ENCODE results near the gene SIRPG.
A peak's percentile ranks its signal among the peaks of the same experiment; 100 is the strongest.
"Not testable (repeated sequence)": the region's sequence is repeated elsewhere in the genome, so short reads cannot be mapped to it uniquely, and the experiment has no call there.

Gene SIRPG

GRCh38 chr20:1633535-1633934, 24.0 kb downstream of the SIRPG start:
- DNase-seq: no peak

GRCh38 chr20:1632178-1632577, 25.4 kb downstream of the SIRPG start:
- peak; percentile 57 for DNase-seq

GRCh38 chr20:1631309-1632151, 26.0 kb downstream of the SIRPG start:
- DNase-seq: no peak

- DNase-seq: no peak
These were observed 27.4 kb downstream of the SIRPG start for GRCh38 chr20:1630186-1630585.

GRCh38 chr20:1629321-1629720, 28.3 kb downstream of the SIRPG start:
- no peak for DNase-seq

- DNase-seq: no peak
These were observed 29.0 kb downstream of the SIRPG start for GRCh38 chr20:1628621-1629020.

GRCh38 chr20:1627200-1627550, 30.4 kb downstream of the SIRPG start:
- DNase-seq: no peak

GRCh38 chr20:1626528-1627199, 30.9 kb downstream of the SIRPG start:
- DNase-seq: no peak

- no peak for DNase-seq
These were observed 32.4 kb downstream of the SIRPG start for GRCh38 chr20:1625083-1625690.

- no peak for DNase-seq
These were observed 33.9 kb downstream of the SIRPG start for GRCh38 chr20:1623501-1624205.

GRCh38 chr20:1622450-1622849, 35.1 kb downstream of the SIRPG start:
- DNase-seq: no peak

- DNase-seq: no peak
These were observed 36.3 kb downstream of the SIRPG start for GRCh38 chr20:1621316-1621715.

- no peak for DNase-seq
These were observed 37.6 kb downstream of the SIRPG start, which contains the start of gene SIRPB1 for GRCh38 chr20:1619861-1620444. Gene SIRPB1 (minus strand): TSS chr20:1620009. CDS start chr20:1619944, 65 bp downstream.

GRCh38 chr20:1618954-1619540, 38.5 kb downstream of the SIRPG start:
- no peak for DNase-seq

- no peak for DNase-seq
These were observed 39.1 kb downstream of the SIRPG start for GRCh38 chr20:1618479-1618878.

- DNase-seq: no peak
These were observed 40.6 kb downstream of the SIRPG start for GRCh38 chr20:1616858-1617434.

- not testable (repeated sequence) for DNase-seq
These were observed 47.2 kb downstream of the SIRPG start for GRCh38 chr20:1610404-1610803.

- not testable (repeated sequence) for DNase-seq
These were observed 48.8 kb downstream of the SIRPG start for GRCh38 chr20:1608678-1609347.

GRCh38 chr20:1600736-1601135, 56.8 kb downstream of the SIRPG start:
- no peak for DNase-seq

- DNase-seq: no peak
These were observed 62.2 kb downstream of the SIRPG start for GRCh38 chr20:1595333-1595732.
